ENCODE results near the gene PCYT1B. TPM values are rescaled to one million over a fixed set of nuclear protein-coding genes. Genes with fewer than 3 reads are reported as not detected.

PCYT1B gene
- total RNA-seq, 1 experiment from 2014 or later = 24.7 TPM

- no peaks in the 10 kb centered on the region for H3K9me3 ChIP-seq
- no peaks in the 10 kb centered on the region for H3K36me3 ChIP-seq (ENCODE audit: control insufficient read depth, insufficient read depth, low read length)
- no TSS peak for BruUV-seq (replicated peaks)
- H3K4me1 Mint-ChIP-seq (ENCODE audit: low read depth, unreplicated experiment) = no peaks in the 10 kb centered on the region
- no peaks in the 10 kb centered on the region for H3K9me3 Mint-ChIP-seq (ENCODE audit: unreplicated experiment)
- CTCF ChIA-PET = no interaction called here
- H3K4me1 ChIP-seq = no peaks in the 10 kb centered on the region
- no peaks in the 10 kb centered on the region for H3K36me3 Mint-ChIP-seq (ENCODE audit: insufficient read depth, unreplicated experiment)
- no peaks in the 10 kb centered on the region for H3K27me3 ChIP-seq (replicated peaks; ENCODE audit: control insufficient read depth, insufficient read depth, low read length)
- POLR2A ChIA-PET = no interaction called here
- H3K4me3 ChIP-seq (ENCODE audit: low read depth, low read length) = no peak overlapping the region
- no peak for TF ChIP-seq CTCF (IDR thresholded peaks at IDR 0.05; ENCODE audit: insufficient read depth in 1 of 2, low read depth in 1 of 2, low read length in 1 of 2, severe bottlenecking in 1 of 2, unreplicated experiment in 1 of 2)
- no peak for DNase-seq
- no peaks in the 10 kb centered on the region for H3K27me3 Mint-ChIP-seq (ENCODE audit: insufficient read depth, unreplicated experiment)
- no peak overlapping the region for H3K27ac Mint-ChIP-seq (ENCODE audit: unreplicated experiment)
- intact Hi-C loops (cut with micrococcal nuclease; ENCODE audit: unreplicated experiment) = no loop called here
- no peak overlapping the region for H3K4me3 Mint-ChIP-seq (ENCODE audit: unreplicated experiment)
Observed at GRCh38 chrX:24550166-24550565, 97.0 kb downstream of the PCYT1B start.

- no peak for TF ChIP-seq CTCF (IDR thresholded peaks at IDR 0.05; ENCODE audit: insufficient read depth in 1 of 2, low read depth in 1 of 2, low read length in 1 of 2, severe bottlenecking in 1 of 2, unreplicated experiment in 1 of 2)
- H3K36me3 ChIP-seq (ENCODE audit: control insufficient read depth, insufficient read depth, low read length) = no peaks in the 10 kb centered on the region
- no peaks in the 10 kb centered on the region for H3K36me3 Mint-ChIP-seq (ENCODE audit: insufficient read depth, unreplicated experiment)
- H3K4me3 ChIP-seq (ENCODE audit: low read depth, low read length) = no peak overlapping the region
- no peak for DNase-seq
- no peaks in the 10 kb centered on the region for H3K9me3 Mint-ChIP-seq (ENCODE audit: unreplicated experiment)
- H3K4me1 ChIP-seq = no peaks in the 10 kb centered on the region
- no TSS peak for BruUV-seq (replicated peaks)
- ChIA-PET CTCF (no interaction called here), POLR2A (no interaction called here)
- no peak overlapping the region for H3K4me3 Mint-ChIP-seq (ENCODE audit: unreplicated experiment)
- H3K27me3 ChIP-seq (replicated peaks; ENCODE audit: control insufficient read depth, insufficient read depth, low read length) = no peaks in the 10 kb centered on the region
- intact Hi-C loops (cut with micrococcal nuclease; ENCODE audit: unreplicated experiment) = no loop called here
- H3K27me3 Mint-ChIP-seq (ENCODE audit: insufficient read depth, unreplicated experiment) = peaks cover 3% of the 10 kb centered on the region
- H3K27ac Mint-ChIP-seq (ENCODE audit: unreplicated experiment) = no peak overlapping the region
- no peaks in the 10 kb centered on the region for H3K4me1 Mint-ChIP-seq (ENCODE audit: low read depth, unreplicated experiment)
- H3K9me3 ChIP-seq = no peaks in the 10 kb centered on the region
Observed at GRCh38 chrX:24547961-24548360, 99.2 kb downstream of the PCYT1B start.

GRCh38 chrX:24542756-24543155, 104.4 kb downstream of the PCYT1B start:
- Mint-ChIP-seq H3K4me3 (ENCODE audit: unreplicated experiment) (no peak overlapping the region), H3K27me3 (ENCODE audit: insufficient read depth, unreplicated experiment) (peaks cover 3% of the 10 kb centered on the region), H3K9me3 (ENCODE audit: unreplicated experiment) (no peaks in the 10 kb centered on the region), H3K4me1 (ENCODE audit: low read depth, unreplicated experiment) (no peaks in the 10 kb centered on the region), H3K27ac (ENCODE audit: unreplicated experiment) (no peak overlapping the region), H3K36me3 (ENCODE audit: insufficient read depth, unreplicated experiment) (no peaks in the 10 kb centered on the region)
- Histone ChIP-seq H3K27me3 (replicated peaks; ENCODE audit: control insufficient read depth, insufficient read depth, low read length) (no peaks in the 10 kb centered on the region), H3K4me3 (ENCODE audit: low read depth, low read length) (no peak overlapping the region), H3K4me1 (no peaks in the 10 kb centered on the region), H3K9me3 (no peaks in the 10 kb centered on the region), H3K36me3 (ENCODE audit: control insufficient read depth, insufficient read depth, low read length) (no peaks in the 10 kb centered on the region)
- no peak for DNase-seq
- intact Hi-C loops (cut with micrococcal nuclease; ENCODE audit: unreplicated experiment) = no loop called here
- ChIA-PET POLR2A (no interaction called here), CTCF (no interaction called here)
- no peak for TF ChIP-seq CTCF (IDR thresholded peaks at IDR 0.05; ENCODE audit: insufficient read depth in 1 of 2, low read depth in 1 of 2, low read length in 1 of 2, severe bottlenecking in 1 of 2, unreplicated experiment in 1 of 2)
- BruUV-seq (replicated peaks) = no TSS peak

Data from Caco-2 (cell line).